Retina (tissue), 1 donor: Measurements from ENCODE around the gene CRP.
"Not testable (repeated sequence)": the region's sequence is repeated elsewhere in the genome, so short reads cannot be mapped to it uniquely, and the experiment has no call there.

Experiments used
- DNase-seq: peaks from one replicate; pipeline ENCODE4 v3.0.0-alpha.2; 2016

CRP gene

DNA sequence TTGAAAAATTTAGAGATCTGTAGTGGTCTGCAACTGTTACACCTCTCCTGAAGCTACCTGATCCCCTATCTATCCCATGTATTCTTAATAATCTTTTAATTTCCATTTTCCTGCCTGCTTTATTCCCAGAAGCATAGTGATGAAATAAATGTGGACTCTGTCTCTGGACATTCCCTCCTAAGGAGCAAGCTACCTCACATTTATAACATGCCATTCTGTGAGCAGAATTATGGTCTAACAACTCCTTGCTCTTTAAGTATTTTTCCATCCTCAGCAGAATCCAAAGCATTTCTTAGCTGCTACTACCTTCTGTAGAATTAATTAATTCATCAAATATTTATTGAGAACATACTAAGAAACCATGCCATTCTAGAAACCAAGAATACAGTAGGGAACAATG is 15.1 kb downstream of the CRP start:
- DNase-seq = no peak

DNA sequence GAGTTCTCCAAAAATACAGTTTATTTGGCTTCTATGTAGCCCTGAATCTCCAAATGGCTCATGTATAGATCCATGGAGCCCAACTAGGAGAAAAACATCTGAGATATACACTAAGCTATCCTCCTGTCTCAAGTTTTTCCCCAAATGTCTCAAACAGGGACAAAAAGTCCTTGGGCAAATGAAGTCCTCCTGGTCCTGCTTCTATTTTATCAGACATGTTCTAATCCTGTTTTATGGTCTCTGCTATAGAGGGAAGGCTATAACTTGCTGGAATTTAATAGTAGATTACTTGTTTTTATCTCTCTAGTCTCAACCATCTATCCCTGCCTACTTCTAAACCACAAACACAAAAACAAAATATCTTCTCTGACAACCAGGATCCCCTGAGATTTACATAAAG is 26.9 kb downstream of the CRP start:
- no peak for DNase-seq

DNA sequence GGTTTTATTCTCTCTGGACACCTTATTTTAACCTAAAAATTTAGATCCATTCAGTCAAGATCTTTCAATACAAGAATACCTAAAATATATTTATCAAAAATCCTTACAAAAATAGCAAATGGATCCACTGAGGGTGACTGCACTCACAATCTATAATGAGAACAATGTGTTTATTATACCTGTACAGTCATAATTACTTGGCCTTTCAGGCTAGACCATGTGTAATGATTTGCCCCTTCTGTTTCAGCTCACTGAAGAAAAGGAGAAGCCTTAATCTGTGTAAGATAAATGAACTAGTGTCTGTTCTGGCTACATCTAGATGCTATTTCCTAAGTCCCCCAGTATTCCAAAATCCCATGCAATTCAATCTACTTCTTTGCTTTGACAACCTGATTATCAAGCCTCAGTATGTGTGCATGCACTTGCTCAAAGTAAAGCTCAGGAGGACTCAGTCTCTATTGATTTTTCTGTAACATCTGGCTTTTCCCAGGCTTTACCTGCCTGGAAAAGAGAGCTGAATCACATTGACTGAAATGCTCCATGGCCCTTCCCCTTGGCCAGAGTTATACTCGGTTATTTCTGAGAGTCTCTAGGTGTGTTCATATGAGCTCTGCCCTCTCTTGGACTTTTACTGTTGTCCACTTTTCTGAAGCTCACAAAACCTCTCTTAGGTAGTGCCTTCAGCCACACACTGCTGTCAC is 27.6 kb downstream of the CRP start:
- DNase-seq = no peak

DNA sequence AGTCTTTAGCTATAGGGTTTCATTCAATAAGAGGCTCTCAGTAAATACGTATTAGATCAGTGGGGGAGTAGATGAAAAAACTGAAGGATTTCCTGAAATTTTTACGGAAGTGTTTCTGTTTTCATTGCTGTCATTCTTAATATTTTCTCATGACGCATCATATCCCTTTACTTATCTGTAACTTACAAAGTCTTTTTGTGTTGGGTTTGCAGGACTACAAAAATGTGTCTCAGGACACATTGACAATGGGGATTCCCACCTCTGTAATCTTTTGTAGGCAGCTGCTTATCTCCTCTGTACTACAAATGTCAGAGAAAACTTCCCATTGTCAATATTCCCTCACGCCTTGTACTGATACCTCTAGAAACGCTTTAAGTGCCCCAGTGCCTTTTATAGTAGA is 35.5 kb downstream of the CRP start:
- DNase-seq = no peak

DNA sequence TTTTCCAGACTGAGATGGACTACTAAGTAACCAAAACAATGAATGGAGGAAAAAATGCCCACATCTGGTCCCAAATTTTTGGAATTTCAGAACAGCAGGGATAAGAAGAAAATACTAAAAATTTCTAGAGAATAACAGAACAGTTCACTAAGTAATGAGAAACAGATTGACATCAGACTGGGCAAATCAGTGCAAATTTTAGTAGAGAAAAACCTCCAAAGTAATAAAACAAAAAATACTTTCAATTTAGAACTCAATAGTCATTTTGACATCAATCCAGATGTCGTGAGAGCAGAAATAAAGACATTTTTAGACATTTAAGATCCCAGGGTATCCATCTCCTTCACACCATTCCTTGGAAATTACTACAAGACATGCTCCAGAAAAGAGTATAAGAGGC is 39.3 kb downstream of the CRP start:
- no peak for DNase-seq

DNA sequence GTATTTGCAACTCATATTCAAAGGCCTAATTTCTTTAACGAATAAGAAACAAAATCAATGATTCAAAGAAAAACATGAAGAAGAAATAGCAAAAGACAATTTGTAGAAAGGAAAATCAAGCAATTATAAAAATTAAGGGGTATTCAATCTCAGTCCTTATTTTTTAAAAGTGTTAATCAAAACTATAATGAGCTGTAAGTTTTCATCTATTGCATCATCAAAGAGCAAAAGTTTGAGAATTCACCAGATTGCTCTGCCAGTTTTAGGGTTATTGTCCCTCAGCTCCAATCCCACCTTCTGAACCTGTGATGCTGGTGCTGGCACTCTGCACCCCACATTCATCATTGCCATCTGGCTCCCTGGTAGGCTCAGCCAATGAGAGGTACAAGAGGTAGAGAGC is 42.0 kb downstream of the CRP start:
- not testable (repeated sequence) for DNase-seq

DNA sequence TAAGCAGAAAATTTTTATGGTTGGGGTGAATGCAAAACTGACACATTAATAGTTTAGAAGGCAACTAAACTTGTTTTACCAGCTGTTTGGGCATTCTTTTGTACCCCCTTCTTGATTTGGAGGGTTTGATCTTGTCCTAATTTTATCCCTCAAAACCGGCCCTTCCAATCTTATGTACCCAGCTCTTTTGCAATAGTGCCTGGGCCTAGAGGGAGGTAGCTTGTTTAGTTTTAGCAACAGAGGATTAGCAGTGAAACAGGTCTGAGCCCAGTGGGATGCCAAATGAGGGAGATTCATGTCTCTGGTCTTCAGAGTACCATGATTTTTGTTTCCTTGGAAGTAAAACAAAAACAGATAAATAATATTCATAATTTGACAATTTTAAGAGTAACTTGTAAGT is 45.1 kb downstream of the CRP start:
- DNase-seq = no peak

DNA sequence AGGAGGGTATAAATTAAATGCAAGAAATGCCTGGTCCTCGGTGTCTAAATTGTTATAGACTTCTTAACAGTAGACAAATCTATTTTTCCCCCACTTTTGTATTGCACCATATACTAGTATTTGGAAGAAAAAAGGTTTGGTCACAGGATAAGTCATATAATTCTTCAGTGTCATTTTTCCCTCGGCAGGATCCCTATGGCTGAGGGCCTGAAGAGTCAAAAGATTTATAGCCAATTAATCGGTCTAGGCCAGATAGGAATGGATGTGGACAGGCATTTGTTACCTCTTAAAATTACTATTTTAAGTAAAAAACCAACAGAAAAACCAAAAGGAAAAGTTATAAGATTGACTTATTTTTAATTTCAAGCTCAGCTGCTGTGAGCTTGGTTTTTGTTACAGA is 45.6 kb downstream of the CRP start:
- no peak for DNase-seq

DNA sequence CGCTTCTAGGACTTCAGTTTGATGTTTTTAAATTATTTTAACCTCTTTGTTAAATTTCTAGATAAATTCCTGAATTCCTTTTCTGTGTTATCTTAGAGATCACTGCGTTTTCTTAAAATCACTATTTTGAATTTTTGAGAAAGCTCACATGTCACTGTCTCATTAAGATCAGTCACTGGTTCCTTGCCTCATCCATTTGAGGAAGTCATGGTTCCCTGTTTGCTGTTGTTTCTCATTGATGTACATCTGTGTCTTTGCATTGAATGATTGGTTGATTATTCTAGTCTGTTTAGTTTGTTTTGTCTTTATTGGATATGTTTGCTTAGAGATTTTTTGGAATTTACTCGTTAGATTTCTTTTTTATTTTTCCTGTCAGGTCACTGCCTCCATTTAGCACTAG is 50.1 kb downstream of the CRP start:
- no peak for DNase-seq

DNA sequence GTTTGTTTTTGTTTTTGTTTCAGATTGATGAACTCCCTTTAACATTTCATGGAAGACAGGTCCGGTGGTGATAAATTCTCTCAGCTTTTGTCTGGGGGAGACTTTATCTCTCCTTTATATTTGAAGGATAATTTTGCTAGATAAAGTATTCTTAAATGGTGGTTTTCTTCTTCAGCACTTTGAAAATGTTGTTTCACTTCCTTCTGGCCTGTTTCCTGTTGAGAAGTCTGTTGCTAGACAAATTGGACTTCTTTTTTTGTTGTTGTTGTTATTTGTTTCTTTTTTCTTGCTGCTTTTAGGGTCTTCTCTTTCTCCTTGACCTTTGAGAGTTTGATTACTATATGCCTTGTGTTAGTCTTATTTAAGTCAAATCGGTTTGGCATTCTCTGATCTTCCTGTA is 50.8 kb downstream of the CRP start:
- DNase-seq = no peak
